Mucosa of descending colon (tissue), 3 donors: ENCODE measurements around the gene PRPF18. TPM values are rescaled to one million over a fixed set of nuclear protein-coding genes. Genes with fewer than 3 reads are reported as not detected.

Experiments
- ATAC-seq: fragments of 200-7000 bp; cut with Tn5 transposase; one replicate; pipeline ENCODE4 v1.9.1; 2020; ENCODE audit warnings: mild to moderate bottlenecking, moderate library complexity
- DNase-seq, 3 donors: peaks; one replicate each; pipeline ENCODE4 v3.0.0-alpha.2; 2020
- H3K36me3 ChIP-seq: fragments of 200-600 bp; one replicate; pipeline ENCODE4 v1.8.0; 2021; ENCODE audit warnings: low read depth, mild to moderate bottlenecking
- H3K4me1 ChIP-seq: fragments of 200-600 bp; one replicate; pipeline ENCODE4 v1.8.0; 2021; ENCODE audit warnings: low read depth, mild to moderate bottlenecking
- H3K4me3 ChIP-seq: fragments of 200-600 bp; one replicate; pipeline ENCODE4 v1.8.0; 2021; ENCODE audit warnings: mild to moderate bottlenecking
- H3K9me3 ChIP-seq: fragments of 200-600 bp; one replicate; pipeline ENCODE4 v1.8.0; 2021; ENCODE audit warnings: mild to moderate bottlenecking
- intact Hi-C, 2 donors: fragments of 100-400 bp; cut with DNase I in 1 of 2; cut with micrococcal nuclease in 1 of 2; formaldehyde crosslinking; loops; one replicate each; pipeline versions ENCODE4 v1.11.0 to v1.11.1; 2022; cut with DNase I, micrococcal nuclease
- total RNA-seq, 3 donors: library from RNA; stranded (reverse); fragmentation: NEBNext Ultra II Directional in 2 of 3; extraction: Animal tissue kit (Norgen Biotek cat#: 25700) in 2 of 3; gene quantifications; one replicate each; pipeline versions ENCODE4 v1.2.1 to v1.2.4, GENCODE V29; 2021 to 2023
- TF ChIP-seq, protein P1 (sequence below): fragments of 200-600 bp; IDR thresholded peaks from one replicate; pipeline ENCODE4 v1.8.0; 2022; ENCODE audit warnings: antibody characterized with exemption, mild to moderate bottlenecking
- donor health status: DM: no; HTN: no; CAD: no; lungs with moderate emphysema.
- donor health status: DM: no; HTN: no; CAD: no.
- donor health status: DM: no; HTN: yes; CAD: no.

Gene PRPF18
- total RNA-seq, 3 donors from 2014 or later, result 20.8 to 26.1 (median 25.9) TPM

DNA sequence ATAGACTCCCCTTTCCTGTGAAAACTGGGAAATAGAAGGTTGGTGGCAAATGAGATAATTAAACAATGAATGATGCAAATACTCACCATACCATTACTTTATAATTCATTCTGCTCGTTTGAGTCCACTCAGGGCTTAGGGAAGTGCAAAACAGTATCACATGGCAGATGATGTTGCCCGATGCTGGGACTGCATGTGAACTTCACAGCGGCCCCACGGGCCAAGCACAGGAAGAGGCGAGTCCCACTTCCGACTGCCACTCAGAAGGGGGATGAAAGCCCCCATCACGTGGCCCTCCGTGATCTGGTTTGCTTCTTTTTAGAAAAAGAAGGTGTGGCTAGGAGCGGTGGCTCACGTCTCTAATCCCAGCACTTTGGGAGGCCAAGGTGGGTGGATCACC lies 71.5 kb downstream of the PRPF18 start:
- intact Hi-C loops, result no loop called here
- Histone ChIP-seq H3K4me3 (no peak overlapping the region), H3K4me1 (no peaks in the 10 kb centered on the region), H3K36me3 (no peaks in the 10 kb centered on the region), H3K9me3 (no peaks in the 10 kb centered on the region)
- DNase-seq (no peak), ATAC-seq (no peak)
- TF ChIP-seq, protein P1, sequence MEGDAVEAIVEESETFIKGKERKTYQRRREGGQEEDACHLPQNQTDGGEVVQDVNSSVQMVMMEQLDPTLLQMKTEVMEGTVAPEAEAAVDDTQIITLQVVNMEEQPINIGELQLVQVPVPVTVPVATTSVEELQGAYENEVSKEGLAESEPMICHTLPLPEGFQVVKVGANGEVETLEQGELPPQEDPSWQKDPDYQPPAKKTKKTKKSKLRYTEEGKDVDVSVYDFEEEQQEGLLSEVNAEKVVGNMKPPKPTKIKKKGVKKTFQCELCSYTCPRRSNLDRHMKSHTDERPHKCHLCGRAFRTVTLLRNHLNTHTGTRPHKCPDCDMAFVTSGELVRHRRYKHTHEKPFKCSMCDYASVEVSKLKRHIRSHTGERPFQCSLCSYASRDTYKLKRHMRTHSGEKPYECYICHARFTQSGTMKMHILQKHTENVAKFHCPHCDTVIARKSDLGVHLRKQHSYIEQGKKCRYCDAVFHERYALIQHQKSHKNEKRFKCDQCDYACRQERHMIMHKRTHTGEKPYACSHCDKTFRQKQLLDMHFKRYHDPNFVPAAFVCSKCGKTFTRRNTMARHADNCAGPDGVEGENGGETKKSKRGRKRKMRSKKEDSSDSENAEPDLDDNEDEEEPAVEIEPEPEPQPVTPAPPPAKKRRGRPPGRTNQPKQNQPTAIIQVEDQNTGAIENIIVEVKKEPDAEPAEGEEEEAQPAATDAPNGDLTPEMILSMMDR, result no peak

DNA sequence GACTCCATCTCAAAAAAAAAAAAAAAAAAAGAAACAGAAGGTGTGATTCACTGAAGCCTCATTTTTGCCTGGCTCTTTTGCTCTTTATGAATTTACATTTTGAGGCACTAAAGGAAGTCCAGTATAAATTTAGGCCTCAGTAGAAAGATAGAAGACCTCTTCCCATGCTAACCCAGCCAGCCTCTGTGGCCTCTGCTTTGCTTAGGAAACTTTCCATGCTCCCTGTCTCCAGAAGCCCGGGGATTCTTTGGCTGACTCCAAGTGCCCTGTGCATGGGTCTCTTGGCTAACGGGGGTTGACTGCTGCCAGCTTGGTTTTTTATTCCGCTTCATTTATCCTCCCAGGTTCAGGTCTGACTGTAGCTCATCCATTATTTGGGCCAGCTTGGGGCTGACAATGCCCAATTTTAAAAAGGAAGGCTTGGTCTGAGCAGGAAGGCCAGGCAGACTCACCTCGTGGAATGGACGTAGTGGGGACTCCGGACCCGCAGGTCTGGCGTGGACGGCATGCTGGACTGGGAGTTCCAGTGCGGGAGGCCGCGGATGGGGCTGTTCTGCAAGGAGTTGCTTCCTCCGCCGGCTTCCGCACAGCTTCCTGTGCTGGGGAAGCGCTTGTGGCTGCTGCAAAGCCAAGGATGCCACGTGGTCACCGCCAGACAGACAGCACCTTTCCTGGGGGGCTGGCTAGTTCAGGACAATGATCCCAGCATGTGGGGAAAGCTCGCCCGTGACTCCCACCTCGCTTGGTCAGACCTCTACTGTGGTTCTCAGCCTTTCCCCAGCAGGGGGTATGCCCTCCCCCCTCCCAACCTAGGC lies 72.3 kb downstream of the PRPF18 start:
- Histone ChIP-seq H3K4me3 (no peak overlapping the region), H3K4me1 (no peaks in the 10 kb centered on the region), H3K36me3 (no peaks in the 10 kb centered on the region), H3K9me3 (no peaks in the 10 kb centered on the region)
- no peak for DNase-seq
- TF ChIP-seq, protein P1, result no peak
- intact Hi-C loops, result no loop called here
- no peak for ATAC-seq

- no peaks in the 10 kb centered on the region for H3K4me1 ChIP-seq
- DNase-seq, result peak; percentile 59 to 78 (median 68)
- no peak overlapping the region for H3K4me3 ChIP-seq
- H3K9me3 ChIP-seq, result no peaks in the 10 kb centered on the region
- peak; percentile 78 for ATAC-seq
- TF ChIP-seq, protein P1, result peak; percentile 77
- intact Hi-C loops, result loop anchor here (5.0 kb wide), 1 partner anchor 117 kb away; no protein-coding TSS in a partner anchor
- H3K36me3 ChIP-seq, result no peaks in the 10 kb centered on the region
These were observed 73.3 kb downstream of the PRPF18 start for GRCh38 chr10:13659887-13660550.

- TF ChIP-seq, protein P1, result no peak
- Histone ChIP-seq H3K36me3 (no peaks in the 10 kb centered on the region), H3K4me1 (no peaks in the 10 kb centered on the region), H3K9me3 (no peaks in the 10 kb centered on the region), H3K4me3 (no peak overlapping the region)
- intact Hi-C loops, result loop anchor here (5.0 kb wide), 1 partner anchor 117 kb away; no protein-coding TSS in a partner anchor
- DNase-seq, result no peak
- ATAC-seq, result no peak
These were observed 73.8 kb downstream of the PRPF18 start for GRCh38 chr10:13660551-13660920.

DNA sequence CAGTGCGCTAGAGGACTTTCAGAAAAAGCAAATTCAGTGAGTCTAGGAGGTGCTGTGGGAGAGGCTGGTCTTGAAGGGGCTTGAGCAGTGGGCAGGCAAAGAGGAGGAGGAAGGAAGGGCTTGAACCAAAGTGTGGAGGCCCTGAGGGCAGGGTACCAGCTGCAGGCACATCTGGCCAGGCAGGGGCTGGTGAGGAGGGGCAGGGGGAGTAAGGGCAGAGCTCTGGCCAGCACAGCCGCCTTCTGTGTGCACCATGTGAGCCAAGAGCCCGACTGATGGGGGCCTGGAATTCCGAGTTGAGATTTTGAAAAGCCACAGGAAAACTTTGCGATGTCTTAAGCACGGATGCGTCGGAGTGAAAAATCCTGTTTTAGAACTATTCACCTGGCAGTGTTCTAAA lies 74.5 kb downstream of the PRPF18 start:
- intact Hi-C loops, result loop anchor here (5.0 kb wide), 1 partner anchor 116 kb away; no protein-coding TSS in a partner anchor
- TF ChIP-seq, protein P1, result no peak
- Histone ChIP-seq H3K9me3 (no peaks in the 10 kb centered on the region), H3K4me3 (no peak overlapping the region), H3K4me1 (no peaks in the 10 kb centered on the region), H3K36me3 (no peaks in the 10 kb centered on the region)
- DNase-seq (no peak), ATAC-seq (no peak)
